ENCODE results near the gene UBD.

Gene UBD

GRCh38 chr6:29531668-29532067 is 27.9 kb downstream of the UBD start:
- H3K79me2 ChIP-seq (ENCODE audit: insufficient read depth, low read length): no peaks in the 10 kb centered on the region
- H3F3A ChIP-seq (ENCODE audit: insufficient read depth, low read length): no peaks in the 10 kb centered on the region
- TF ChIP-seq CTCF (IDR thresholded peaks at IDR 0.05; ENCODE audit: low read length) (no peak), EZH2 (IDR thresholded peaks at IDR 0.05; ENCODE audit: borderline replicate concordance, low read length) (no peak)
- no peak overlapping the region for H3K4me3 ChIP-seq (ENCODE audit: low read depth, low read length, poor library complexity, severe bottlenecking)
- no peak overlapping the region for H2AFZ ChIP-seq (ENCODE audit: low read length)
- H4K20me1 ChIP-seq (ENCODE audit: insufficient read depth, low read length): no peaks in the 10 kb centered on the region
- no peaks in the 10 kb centered on the region for H3K27me3 ChIP-seq (ENCODE audit: insufficient read depth, low read length)
- H3K4me1 ChIP-seq (ENCODE audit: insufficient read depth, low read length, severe bottlenecking): no peaks in the 10 kb centered on the region
- H3K9ac ChIP-seq (ENCODE audit: low read length): no peak overlapping the region
- H3K9me2 ChIP-seq (ENCODE audit: low read depth, low read length): no peaks in the 10 kb centered on the region
- H3K4me2 ChIP-seq (ENCODE audit: low read length): no peak overlapping the region
- H3K36me3 ChIP-seq (ENCODE audit: insufficient read depth, low read length): no peaks in the 10 kb centered on the region
- H3K27ac ChIP-seq (ENCODE audit: low read depth, low read length, poor library complexity, severe bottlenecking): no peak overlapping the region
- H3K9me3 ChIP-seq (ENCODE audit: low read length): no peaks in the 10 kb centered on the region

DNA sequence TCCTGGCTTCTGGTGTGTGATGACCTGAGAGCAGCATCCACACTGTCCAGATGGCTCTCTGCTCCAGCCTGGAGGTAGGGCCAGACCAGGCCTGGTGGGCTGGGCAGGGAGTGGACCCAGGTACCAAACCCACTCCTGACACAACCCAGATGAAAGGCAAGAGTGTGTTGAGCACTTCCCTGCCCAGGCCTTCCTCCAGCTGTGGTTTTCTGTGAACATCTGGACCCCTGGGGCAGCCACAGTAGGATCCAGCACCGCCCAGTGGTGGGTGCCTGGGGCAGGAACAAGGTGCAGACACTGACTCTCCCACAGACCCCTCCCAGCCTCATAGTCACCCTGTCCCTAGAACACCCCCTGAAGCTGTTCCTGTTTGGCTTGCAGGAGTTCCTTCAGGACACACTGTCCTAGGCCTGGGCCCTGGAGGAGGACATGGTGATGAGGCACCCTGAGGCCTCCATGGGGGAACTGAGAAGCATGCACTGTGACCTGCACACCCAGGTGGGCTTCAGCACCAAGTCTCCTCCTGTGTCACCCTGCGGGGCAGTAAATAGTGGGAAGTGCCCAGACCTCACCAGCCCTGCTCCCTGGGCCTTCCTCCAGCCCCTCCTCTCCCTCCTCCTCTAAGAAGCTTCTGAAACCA is 28.7 kb downstream of the UBD start:
- Histone ChIP-seq H3K27me3 (ENCODE audit: insufficient read depth, low read length) (no peaks in the 10 kb centered on the region), H3K4me3 (ENCODE audit: low read depth, low read length, poor library complexity, severe bottlenecking) (no peak overlapping the region), H3K9ac (ENCODE audit: low read length) (no peak overlapping the region), H2AFZ (ENCODE audit: low read length) (no peak overlapping the region), H3K4me1 (ENCODE audit: insufficient read depth, low read length, severe bottlenecking) (no peaks in the 10 kb centered on the region), H3F3A (ENCODE audit: insufficient read depth, low read length) (no peaks in the 10 kb centered on the region), H3K36me3 (ENCODE audit: insufficient read depth, low read length) (no peaks in the 10 kb centered on the region), H3K27ac (ENCODE audit: low read depth, low read length, poor library complexity, severe bottlenecking) (no peak overlapping the region), H3K9me2 (ENCODE audit: low read depth, low read length) (no peaks in the 10 kb centered on the region), H3K9me3 (ENCODE audit: low read length) (no peaks in the 10 kb centered on the region), H4K20me1 (ENCODE audit: insufficient read depth, low read length) (no peaks in the 10 kb centered on the region), H3K79me2 (ENCODE audit: insufficient read depth, low read length) (no peaks in the 10 kb centered on the region), H3K4me2 (ENCODE audit: low read length) (no peak overlapping the region)
- TF ChIP-seq EZH2 (IDR thresholded peaks at IDR 0.05; ENCODE audit: borderline replicate concordance, low read length) (no peak), CTCF (IDR thresholded peaks at IDR 0.05; ENCODE audit: low read length) (no peak)

GRCh38 chr6:29529956-29530355 is 29.6 kb downstream of the UBD start:
- H3K27me3 ChIP-seq (ENCODE audit: insufficient read depth, low read length): no peaks in the 10 kb centered on the region
- no peak overlapping the region for H3K4me2 ChIP-seq (ENCODE audit: low read length)
- H3K9ac ChIP-seq (ENCODE audit: low read length): no peak overlapping the region
- no peaks in the 10 kb centered on the region for H3K9me3 ChIP-seq (ENCODE audit: low read length)
- H3K79me2 ChIP-seq (ENCODE audit: insufficient read depth, low read length): no peaks in the 10 kb centered on the region
- H2AFZ ChIP-seq (ENCODE audit: low read length): no peak overlapping the region
- H3K9me2 ChIP-seq (ENCODE audit: low read depth, low read length): no peaks in the 10 kb centered on the region
- no peak overlapping the region for H3K27ac ChIP-seq (ENCODE audit: low read depth, low read length, poor library complexity, severe bottlenecking)
- no peaks in the 10 kb centered on the region for H3K4me1 ChIP-seq (ENCODE audit: insufficient read depth, low read length, severe bottlenecking)
- H3K36me3 ChIP-seq (ENCODE audit: insufficient read depth, low read length): no peaks in the 10 kb centered on the region
- H3K4me3 ChIP-seq (ENCODE audit: low read depth, low read length, poor library complexity, severe bottlenecking): no peak overlapping the region
- TF ChIP-seq EZH2 (IDR thresholded peaks at IDR 0.05; ENCODE audit: borderline replicate concordance, low read length): no peak
- TF ChIP-seq CTCF (IDR thresholded peaks at IDR 0.05; ENCODE audit: low read length): no peak
- no peaks in the 10 kb centered on the region for H3F3A ChIP-seq (ENCODE audit: insufficient read depth, low read length)
- no peaks in the 10 kb centered on the region for H4K20me1 ChIP-seq (ENCODE audit: insufficient read depth, low read length)

All from OCI-LY1 (cell line).